ENCODE results near the gene SIGLEC14.

SIGLEC14 gene

DNA sequence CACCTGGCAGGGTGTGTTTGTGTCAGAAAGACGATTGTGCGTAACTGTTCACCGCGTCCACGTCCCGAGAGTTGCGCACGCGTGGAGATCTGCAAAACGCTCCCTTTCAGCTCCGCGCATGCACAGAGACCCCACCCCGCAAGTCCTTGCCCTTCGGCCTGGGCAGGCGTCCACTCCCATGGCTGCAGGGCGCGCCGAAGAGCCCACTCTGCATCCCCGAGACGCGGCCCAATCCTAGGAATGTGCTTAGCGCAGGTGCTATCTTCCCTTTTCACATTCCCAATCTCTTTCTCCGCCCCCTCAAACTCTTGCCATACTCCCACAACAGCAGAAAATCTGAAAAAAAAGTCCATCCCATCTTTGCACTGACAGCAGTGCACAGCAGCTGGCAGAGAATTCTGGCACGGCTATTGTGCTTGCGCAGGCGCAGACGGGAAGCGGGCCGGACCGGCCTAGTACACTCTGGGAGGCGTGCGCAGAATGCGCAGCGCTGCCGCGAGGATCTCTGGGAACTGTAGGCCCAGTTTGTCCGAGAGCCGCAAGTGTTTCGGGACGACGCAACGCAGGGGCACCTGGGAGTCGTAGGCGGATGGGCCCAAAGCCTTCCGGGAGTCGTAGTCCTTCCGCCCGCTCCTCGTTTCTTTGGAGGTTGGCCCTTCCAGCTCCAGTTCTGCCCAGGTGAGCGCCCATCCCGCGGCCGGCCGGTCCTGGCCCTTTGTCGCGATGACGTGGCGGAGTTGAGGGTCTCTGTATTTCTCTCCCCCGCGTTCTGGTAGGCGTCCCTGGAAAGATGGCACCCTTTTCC lies 52.5 kb downstream of the SIGLEC14 start:
- Mint-ChIP-seq H3K9me3 (peaks cover 33% of the 10 kb centered on the region), H3K4me1 (peaks cover 20% of the 10 kb centered on the region), H3K4me3 (peak overlapping the region; percentile 93), H3K27ac (peak overlapping the region; percentile 71), H3K27me3 (ENCODE audit: low read depth, poor library complexity) (peaks cover 12% of the 10 kb centered on the region), H3K36me3 (ENCODE audit: low read depth) (peaks cover 19% of the 10 kb centered on the region)
- DNase-seq, result peak; percentile 98
- TF ChIP-seq, protein P1, sequence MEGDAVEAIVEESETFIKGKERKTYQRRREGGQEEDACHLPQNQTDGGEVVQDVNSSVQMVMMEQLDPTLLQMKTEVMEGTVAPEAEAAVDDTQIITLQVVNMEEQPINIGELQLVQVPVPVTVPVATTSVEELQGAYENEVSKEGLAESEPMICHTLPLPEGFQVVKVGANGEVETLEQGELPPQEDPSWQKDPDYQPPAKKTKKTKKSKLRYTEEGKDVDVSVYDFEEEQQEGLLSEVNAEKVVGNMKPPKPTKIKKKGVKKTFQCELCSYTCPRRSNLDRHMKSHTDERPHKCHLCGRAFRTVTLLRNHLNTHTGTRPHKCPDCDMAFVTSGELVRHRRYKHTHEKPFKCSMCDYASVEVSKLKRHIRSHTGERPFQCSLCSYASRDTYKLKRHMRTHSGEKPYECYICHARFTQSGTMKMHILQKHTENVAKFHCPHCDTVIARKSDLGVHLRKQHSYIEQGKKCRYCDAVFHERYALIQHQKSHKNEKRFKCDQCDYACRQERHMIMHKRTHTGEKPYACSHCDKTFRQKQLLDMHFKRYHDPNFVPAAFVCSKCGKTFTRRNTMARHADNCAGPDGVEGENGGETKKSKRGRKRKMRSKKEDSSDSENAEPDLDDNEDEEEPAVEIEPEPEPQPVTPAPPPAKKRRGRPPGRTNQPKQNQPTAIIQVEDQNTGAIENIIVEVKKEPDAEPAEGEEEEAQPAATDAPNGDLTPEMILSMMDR (IDR thresholded peaks at IDR 0.05), result no peak

DNA sequence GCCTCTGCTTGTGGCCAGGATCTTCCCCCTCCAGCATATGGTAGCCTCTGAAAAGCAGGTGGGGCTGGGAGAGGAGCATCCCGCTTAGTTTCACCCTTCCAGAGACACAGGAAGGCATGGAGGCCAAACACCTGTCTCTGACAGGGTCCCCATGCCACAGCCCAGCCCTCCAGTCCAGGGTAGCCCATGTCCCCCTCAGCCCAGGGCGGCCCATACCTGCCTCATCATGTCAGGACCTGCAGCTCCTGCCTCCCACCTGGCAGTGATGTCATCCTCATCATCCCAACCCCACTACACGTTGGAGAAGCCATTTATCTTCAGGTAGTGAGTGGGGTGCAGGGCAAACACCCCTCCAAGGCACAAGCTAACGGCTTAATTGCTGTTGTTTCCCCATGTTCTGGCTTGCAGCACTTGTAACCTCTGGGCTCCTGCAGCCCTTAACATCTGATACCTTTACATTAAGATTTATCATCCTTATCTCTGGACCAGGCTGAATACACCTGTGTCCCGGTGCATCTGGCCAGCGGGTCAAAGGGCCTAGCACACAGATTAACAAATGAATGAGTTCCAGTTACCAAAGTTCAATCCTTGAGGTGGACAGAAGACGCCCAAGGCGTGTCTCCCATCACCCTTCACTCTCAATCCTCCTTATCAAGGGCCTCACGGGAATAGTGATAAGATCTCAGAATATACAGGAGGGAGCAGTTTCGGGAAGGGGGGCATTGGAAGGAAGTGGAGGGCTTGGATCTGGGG lies 53.3 kb downstream of the SIGLEC14 start:
- TF ChIP-seq, protein P1 (IDR thresholded peaks at IDR 0.05), result no peak
- Mint-ChIP-seq H3K36me3 (ENCODE audit: low read depth) (peaks cover 28% of the 10 kb centered on the region), H3K9me3 (peaks cover 40% of the 10 kb centered on the region), H3K27ac (no peak overlapping the region), H3K4me3 (peak overlapping the region; percentile 93), H3K27me3 (ENCODE audit: low read depth, poor library complexity) (peaks cover 12% of the 10 kb centered on the region), H3K4me1 (peaks cover 20% of the 10 kb centered on the region)
- DNase-seq, result no peak
